ENCODE measurements around the gene RBM34.
"Not testable (repeated sequence)": the region's sequence is repeated elsewhere in the genome, so short reads cannot be mapped to it uniquely, and the experiment has no call there.

Gene RBM34

GRCh38 chr1:235112297-235113182 lies 48.5 kb downstream of the RBM34 start:
- DNase-seq, result no peak

DNA sequence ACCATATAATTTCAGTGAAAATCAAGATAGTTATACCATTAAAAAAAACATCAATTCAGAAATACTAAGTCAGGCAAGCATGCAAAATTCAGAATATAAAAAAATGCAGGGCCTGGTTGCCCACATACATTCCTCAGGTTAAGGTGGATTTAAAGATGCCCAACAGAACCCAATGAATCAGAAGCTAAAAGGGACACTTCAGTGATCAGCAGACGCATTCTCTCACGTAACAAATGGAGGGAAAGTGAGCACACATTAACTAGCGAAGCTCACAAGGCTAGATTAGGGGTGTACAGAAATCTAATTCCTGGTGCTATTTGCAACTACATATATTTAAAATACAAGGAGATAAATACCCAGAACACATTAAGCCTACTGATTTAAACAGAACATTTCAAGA lies 49.9 kb downstream of the RBM34 start:
- no peak for DNase-seq

DNA sequence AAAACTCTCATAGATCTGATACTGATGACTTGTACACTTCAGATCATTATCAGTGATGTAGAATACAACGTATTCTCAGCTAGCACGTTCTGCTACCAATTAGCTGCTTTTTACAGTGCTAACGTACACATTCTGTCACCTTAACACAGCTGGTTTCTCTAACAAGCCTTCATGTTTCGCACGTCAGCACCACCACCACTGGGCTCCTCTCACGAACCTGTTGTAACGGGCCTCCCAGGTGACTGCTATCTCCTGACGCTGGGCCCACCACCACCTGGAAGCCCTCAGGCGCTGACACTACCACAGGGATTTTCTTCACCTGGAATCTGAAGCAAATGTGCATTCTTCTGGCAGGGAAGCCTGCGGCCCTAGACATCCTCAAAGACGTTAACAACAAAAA lies 52.2 kb downstream of the RBM34 start:
- DNase-seq, result no peak

DNA sequence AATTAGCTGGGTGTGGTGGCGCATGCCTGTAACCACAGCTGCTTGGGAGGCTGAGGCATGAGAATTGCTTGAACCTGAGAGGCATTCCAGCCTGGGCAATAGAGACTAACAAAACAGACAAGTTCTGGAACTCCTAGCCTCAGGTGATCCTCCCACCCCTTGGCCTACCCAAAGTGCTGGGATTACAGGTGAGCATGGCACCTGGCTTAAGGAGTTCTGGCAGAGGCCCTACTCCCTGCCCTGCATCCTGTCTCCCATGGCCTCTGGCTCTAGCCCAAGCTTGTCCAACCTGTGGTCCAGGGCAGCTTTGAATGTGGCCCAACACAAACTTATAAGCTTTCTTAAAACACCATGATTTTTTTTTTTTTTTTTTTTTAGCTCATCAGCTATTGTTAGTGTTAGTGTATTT lies 52.9 kb downstream of the RBM34 start:
- DNase-seq, result no peak

DNA sequence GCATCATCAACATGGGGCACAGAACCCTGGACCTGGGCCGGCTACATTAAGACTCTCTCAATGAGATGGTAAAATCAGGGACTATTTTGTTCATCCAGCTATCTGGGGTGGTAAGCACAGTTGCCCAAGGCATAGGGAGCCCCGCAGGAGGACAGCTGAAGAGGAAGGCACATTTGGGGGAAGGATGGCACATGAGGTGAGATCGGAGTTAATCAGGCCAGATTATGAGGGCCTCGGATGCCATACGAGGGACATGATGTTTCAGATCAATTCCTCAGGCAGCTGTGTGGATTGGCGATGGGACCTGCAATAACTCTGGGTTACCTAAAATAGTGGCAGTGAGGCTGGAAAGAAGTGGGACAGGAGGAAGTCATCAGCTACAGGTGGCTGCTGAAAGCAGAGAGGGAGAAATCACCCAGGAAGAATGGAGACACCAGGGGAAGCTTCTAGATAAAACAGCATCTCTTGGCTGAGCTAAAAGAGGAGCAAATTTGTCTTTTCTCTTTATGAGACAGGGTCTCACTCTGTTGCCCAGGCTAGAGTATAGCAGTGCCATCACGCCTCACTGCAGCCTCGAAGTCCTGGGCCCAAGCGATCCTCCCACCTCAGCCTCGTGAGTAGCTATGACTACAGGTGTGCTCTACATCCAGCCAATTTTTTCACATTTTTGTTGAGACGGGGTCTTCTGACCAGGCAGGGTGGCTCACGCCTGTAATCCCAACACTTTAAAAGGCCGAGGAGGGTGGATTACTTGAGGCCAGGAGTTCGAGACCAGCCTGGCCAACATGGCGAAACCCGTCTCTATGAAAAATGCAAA lies 53.5 kb downstream of the RBM34 start:
- DNase-seq, result no peak

GRCh38 chr1:235106457-235106856 lies 54.6 kb downstream of the RBM34 start:
- no peak for DNase-seq

DNA sequence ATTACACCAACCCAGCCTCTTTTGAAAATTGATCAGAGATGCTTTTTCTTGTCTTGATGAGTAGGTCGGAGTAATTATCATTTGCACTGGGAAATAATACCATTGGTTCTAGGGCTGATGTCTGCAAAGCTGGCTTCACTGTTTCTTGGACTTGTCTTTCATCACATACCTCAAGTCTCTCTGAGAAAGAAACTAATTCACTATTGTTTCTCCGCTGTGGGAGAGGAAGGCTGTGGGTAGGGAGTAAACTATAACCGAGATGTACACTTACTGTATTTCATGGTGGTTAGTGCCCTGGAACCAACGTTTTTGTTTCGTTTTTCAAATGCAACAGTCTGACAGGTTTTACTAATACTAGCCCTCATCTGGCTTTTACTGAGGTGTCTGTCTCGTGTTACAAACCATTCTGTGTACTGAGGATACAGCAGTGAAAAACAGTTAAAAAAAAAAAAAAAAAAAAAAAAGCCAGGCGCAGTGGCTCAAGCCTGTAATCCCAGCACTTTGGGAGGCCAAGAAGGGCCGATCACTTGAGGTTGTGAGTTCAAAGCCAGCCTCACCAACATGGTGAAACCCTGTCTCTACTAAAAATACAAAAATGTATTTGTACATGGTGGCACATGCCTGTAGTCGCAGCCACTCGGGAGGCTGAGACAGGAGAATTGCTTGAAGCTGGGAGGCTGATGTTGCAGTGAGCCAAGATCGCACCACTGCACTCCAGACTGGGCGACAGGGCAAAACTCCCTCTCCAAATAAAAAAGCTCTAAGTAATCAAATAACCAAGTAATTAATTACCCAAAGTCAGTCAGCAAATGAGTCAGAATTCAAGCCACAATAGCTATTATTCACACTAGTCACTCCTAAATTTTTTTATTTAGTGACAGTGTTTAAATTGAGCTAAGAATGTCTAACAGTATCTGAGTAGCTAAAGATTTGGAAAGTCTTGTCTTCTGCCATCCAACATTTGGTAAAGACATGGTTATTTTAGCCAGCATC lies 55.7 kb downstream of the RBM34 start:
- no peak for DNase-seq

GRCh38 chr1:235102993-235103411 lies 58.0 kb downstream of the RBM34 start:
- DNase-seq, result no peak

GRCh38 chr1:235102259-235102582 lies 58.8 kb downstream of the RBM34 start:
- no peak for DNase-seq

DNA sequence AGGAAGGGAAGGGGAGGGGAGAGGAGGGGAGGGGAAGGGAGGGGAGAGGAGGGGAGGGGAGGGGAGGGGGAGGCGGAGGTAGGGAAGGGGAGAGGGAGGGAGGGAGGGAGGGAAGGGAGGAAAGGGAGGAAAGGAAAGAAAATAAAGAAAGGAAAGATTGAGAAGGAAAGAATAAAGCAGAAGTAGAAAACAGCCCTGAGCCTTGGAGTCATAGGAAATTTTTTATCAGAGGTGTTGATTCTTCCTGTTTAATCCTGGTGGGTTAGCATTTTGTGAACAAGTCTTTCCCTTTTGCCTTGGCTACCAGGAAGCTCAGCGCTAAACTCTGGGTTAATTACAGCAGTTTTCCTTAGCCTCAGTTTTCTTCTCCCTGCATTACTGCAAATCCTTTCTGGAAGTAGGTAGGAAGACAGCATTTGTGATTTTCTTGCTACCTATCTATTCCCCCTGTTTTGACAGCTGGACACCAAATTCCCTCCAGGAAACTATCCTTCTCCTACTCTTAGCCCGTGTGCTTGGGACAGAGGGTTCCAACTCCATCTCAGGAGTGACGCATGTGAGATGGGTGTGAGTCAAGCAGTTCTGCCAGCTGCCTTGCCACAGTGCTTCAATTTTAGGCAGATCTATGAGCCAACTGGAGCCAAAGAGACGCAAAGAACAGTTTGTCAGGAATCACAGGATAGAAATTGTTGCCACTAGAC lies 59.3 kb downstream of the RBM34 start:
- DNase-seq, result no peak

GRCh38 chr1:235100194-235100772 lies 60.8 kb downstream of the RBM34 start:
- DNase-seq, result no peak

DNA sequence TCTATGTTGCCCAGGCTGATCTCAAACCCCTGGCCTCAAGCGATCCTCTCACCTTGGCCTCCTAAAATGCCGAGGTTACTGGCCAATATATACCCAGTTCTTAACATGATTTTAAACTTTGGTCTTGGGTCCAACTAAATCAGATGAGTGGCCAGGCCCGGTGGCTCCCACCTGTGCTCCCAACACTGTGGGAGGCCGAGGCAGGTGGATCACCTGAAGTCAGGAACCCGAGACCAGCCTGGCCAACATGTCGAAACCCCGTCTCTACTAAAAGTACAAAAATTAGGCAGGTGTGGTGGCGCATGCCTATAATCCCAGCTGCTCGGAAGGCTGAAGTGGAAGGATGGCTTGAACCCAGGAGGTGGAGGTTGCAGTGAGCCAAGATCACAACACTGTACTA lies 62.1 kb downstream of the RBM34 start:
- no peak for DNase-seq

DNA sequence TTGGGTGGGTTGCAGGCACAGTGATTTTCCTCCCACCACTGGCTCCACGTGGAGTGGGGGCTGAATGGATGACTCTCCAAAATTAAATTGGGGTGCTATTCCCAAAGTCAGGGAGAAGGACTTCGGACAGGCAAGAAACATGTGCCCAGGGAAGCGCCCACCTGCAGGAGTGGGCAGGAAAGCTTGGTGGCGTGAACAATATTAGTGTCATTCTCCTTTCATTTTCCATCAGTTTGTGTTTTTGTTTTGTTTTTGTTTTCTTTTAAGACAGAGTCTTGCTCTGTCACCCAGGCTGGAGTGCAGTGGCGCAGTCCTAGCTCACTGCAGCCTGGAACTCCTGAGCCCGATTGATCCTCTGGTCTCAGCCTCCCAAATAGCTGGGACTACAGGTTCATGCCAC lies 62.5 kb downstream of the RBM34 start:
- DNase-seq, result no peak

DNA sequence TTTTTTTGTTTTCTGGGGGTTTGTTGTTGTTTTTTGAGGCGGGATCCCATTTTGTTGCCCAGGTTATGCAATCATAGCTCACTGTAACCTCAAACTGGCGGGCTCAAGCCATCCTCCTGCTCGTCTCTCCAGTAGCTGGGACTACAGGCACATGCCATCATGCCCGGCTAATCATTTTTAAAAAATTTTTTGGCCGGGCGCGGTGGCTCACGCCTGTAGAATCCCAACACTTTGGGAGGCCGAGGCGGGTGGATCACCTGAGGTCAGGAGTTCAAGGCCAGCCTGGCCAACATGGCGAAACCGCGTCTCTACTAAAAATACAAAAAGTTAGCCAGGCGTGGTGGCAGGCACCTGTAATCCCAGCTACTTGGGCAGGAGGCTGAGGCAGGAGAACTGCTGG lies 63.5 kb downstream of the RBM34 start:
- not testable (repeated sequence) for DNase-seq

DNA sequence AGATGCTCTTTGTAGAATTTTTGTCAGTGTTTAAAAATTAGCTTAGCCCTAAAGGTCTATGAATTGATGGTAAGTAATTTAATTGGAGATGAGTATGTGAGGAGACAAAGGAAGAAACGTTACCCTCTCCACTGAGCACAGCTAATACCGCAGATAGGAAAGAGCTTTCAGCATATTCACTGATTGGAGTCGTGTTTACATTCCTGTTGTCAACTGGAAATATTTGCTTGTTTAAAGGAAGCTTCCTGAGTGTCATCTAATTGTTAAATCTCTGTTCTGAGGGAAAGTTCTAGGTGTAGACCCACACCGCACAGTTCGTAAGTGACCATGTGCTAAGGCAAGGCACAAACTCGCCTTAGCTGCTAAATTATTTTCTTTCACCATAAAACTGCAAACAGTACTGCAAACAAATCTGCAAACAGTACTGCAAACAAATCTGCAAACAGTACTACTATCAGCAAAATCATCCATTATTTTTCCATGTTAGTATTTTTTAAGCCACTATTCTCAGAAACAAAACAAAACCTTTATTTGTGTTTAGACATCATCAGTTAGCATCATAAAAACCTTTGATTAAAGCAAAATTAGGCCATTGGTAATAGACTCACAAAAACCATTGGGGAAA lies 65.0 kb downstream of the RBM34 start:
- DNase-seq, result no peak

- peak; percentile 53 for DNase-seq
Observed at GRCh38 chr1:235093696-235094592, 67.1 kb downstream of the RBM34 start.

DNA sequence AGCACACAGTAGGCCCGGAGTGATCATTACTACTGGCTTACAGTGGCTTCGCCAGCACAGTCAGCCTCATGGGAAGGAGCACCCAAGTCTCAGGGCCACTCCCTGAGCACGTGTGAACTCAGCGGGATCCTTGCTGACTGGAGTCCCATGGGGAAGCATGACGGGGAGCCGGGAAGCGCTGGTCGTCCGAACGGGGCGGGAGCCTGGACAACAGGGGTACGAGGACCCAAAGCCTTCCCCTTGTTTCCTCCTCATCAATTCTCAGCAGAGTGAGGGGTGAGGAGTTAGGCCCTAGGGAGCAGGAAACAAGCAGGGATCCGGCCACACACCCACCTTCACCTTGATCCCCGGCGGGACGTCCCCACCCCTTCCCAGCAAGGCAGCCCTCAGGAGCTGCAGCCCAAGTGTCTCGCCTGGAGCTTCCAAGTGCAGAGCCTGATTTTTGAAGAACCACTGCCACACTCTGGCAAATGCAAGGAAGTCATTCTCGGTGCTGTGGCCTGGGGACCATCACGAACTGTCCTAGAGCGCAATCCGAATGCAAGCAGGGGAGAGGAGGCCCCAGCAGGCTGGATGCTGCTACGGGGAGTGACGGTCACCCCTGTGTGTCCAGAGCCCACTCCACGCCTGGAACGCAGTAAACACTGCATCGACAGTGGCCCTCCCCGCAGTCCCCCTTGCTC lies 67.9 kb downstream of the RBM34 start:
- peak; percentile 73 for DNase-seq

- DNase-seq, result not testable (repeated sequence)
Observed at GRCh38 chr1:235092415-235092814, 68.6 kb downstream of the RBM34 start.

DNA sequence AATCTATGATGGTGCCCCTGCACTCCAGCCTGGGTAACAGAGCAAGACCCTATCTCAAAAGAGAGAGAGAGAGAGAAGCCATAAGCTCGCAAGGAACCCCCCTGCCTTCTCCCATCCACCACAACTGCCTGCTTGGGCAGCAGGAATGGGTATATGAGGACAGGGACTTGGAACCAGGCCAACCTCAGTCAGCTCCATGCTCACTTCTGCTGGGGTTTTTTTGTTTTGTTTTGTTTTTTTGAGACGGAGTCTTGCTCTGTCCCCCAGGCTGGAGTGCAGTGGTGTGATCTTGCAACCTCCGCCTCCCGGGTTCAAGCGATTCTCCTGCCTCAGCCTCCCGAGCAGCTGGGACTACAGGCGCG lies 69.0 kb downstream of the RBM34 start:
- not testable (repeated sequence) for DNase-seq

Measured in fibroblast of skin of back (primary cell).